Lower leg skin (tissue), 4 donors: ENCODE data around the gene PAXIP1. TPM values are rescaled to one million over a fixed set of nuclear protein-coding genes. Genes with fewer than 3 reads are reported as not detected.

ENCODE experiments used
- DNase-seq, 2 donors: peaks; one replicate each; pipeline ENCODE4 v3.0.0-alpha.2; 2019; ENCODE audit warnings: low spot score in 2 of 2
- H3K4me3 ChIP-seq: fragments of 200-600 bp; sonication (generic); 2 replicates; pipeline ENCODE4 v1.5.1; 2017; ENCODE audit warnings: mild to moderate bottlenecking, low read depth; ENCODE audit not compliant: poor library complexity, severe bottlenecking
- POLR2A ChIP-seq, 2 donors: fragments of 450-650 bp; IDR thresholded peaks; one replicate each; pipeline ENCODE4 v1.6.1; 2016 to 2017; ENCODE audit warnings: antibody characterized with exemption in 2 of 2, mild to moderate bottlenecking in 1 of 2, moderate library complexity in 1 of 2
- WGBS, 2 donors: methylation state at CpG; one replicate each; pipeline ENCODE4 v1.1.5; 2018; 5-methylcytosine and 5-hydroxymethylcytosine counted together
- intact Hi-C: fragments of 100-400 bp; cut with DNase I; formaldehyde crosslinking; loops from one replicate; pipeline ENCODE4 v1.15.0; 2023; ENCODE audit warnings: low total_unique reads
- total RNA-seq, 4 donors: library from RNA; depleted of rRNA; stranded (reverse); fragments of >200 nt; gene quantifications; one replicate each; pipeline ENCODE4 v1.1.0, GENCODE V29; 2016
- TF ChIP-seq, protein P1 (sequence below), 3 donors: fragments of 450-650 bp; IDR thresholded peaks; one replicate each; pipeline ENCODE4 v1.5.1; 2016; ENCODE audit warnings: antibody characterized with exemption in 3 of 3, mild to moderate bottlenecking in 3 of 3, moderate library complexity in 2 of 3

PAXIP1 gene
- total RNA-seq, 4 donors from 2014 or later, result 10.0 to 14.1 (median 11.4) TPM

DNA sequence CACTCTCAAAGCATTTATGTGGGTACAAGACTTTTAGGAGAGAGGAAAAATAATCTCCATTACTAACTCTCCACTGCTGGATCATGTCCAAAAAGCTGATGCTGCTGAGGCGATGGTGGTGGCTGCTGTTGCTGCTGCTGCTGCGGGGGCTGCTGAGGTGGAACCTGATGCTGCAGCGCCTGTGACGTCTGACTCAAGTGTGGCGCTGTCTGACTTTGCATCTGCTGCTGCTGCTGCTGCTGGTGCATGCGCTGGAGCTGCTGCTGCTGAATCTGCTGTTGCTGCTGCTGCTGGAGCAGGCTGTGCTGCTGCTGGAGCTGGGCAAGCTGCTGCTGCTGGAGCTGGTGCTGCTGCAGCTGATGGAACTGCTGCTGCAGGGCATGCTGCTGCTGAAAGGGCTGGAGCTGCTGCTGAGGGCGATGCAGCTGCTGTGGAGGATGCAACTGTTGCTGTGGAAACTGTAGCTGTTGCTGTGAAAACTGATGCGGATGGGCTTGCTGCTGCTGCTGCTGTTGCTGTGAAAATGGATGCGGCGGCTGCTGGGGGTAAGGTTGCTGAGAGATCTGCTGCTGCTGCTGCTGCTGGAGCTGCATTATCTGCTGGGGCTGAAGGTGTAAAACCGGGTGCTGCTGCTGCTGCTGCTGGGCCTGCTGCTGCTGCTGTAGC is 34.5 kb downstream of the PAXIP1 start:
- H3K4me3 ChIP-seq, result no peak overlapping the region
- intact Hi-C loops, result no loop called here
- TF ChIP-seq POLR2A (IDR thresholded peaks at IDR 0.05), result no peak
- TF ChIP-seq, protein P1, sequence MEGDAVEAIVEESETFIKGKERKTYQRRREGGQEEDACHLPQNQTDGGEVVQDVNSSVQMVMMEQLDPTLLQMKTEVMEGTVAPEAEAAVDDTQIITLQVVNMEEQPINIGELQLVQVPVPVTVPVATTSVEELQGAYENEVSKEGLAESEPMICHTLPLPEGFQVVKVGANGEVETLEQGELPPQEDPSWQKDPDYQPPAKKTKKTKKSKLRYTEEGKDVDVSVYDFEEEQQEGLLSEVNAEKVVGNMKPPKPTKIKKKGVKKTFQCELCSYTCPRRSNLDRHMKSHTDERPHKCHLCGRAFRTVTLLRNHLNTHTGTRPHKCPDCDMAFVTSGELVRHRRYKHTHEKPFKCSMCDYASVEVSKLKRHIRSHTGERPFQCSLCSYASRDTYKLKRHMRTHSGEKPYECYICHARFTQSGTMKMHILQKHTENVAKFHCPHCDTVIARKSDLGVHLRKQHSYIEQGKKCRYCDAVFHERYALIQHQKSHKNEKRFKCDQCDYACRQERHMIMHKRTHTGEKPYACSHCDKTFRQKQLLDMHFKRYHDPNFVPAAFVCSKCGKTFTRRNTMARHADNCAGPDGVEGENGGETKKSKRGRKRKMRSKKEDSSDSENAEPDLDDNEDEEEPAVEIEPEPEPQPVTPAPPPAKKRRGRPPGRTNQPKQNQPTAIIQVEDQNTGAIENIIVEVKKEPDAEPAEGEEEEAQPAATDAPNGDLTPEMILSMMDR (IDR thresholded peaks at IDR 0.05), result no peak
- no peak for DNase-seq
- WGBS, 2 donors, result 93 to 94% methylated on average over 10 to 11 of the region's 11 CpGs

DNA sequence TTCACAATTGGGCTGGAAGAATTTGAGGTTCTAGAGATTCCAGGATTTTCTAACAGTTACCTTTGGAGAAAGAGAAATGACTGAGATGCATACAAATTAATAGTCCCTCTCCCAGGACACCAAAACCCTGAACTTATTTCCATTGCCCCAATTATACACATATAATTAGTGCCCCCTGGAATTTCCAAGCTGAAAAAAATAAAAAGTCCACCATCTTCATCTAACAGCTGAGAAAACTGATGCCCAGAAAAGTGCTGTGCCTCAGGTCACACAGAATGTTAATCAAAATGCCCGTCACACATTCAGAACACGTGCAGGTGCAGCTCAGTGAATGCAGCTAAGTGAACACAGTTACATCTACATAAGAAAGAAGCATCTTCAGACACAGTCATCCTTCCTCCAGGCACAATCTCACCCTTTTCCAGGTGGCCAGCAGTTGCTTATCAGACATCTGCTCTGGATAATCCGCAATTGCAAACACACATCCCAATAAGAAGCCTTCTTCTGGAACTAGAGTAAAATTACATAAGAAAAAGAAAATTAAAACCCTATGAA is 35.4 kb downstream of the PAXIP1 start:
- H3K4me3 ChIP-seq, result no peak overlapping the region
- no peak for TF ChIP-seq POLR2A (IDR thresholded peaks at IDR 0.05)
- TF ChIP-seq, protein P1 (IDR thresholded peaks at IDR 0.05), result no peak
- intact Hi-C loops, result no loop called here
- no peak for DNase-seq
- WGBS, 2 donors, result 90 to 93% methylated on average over 3 of the region's 3 CpGs

DNA sequence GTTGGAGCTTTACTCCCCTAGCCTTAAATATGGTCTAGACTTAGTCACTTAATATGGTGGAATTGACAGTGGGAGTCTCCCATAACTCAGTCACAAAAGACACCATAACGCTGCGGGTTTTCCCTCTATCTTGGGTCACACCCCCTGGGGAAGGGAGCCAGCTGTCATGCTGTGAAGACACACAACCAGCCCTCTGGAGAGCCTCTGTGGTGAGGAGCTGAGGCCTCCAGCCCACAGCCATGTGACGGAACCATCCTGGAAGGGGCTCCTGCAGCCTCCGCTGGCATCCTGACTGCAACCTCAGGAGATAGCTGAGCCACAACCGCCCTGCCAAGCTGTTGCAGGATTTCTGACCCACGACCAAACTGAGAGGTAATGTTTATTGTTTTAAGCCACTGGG is 37.9 kb downstream of the PAXIP1 start:
- WGBS, 2 donors, result 88 to 91% methylated on average over 6 of the region's 6 CpGs
- no peak for DNase-seq
- H3K4me3 ChIP-seq, result no peak overlapping the region
- no peak for TF ChIP-seq POLR2A (IDR thresholded peaks at IDR 0.05)
- TF ChIP-seq, protein P1 (IDR thresholded peaks at IDR 0.05), result no peak
- intact Hi-C loops, result no loop called here

DNA sequence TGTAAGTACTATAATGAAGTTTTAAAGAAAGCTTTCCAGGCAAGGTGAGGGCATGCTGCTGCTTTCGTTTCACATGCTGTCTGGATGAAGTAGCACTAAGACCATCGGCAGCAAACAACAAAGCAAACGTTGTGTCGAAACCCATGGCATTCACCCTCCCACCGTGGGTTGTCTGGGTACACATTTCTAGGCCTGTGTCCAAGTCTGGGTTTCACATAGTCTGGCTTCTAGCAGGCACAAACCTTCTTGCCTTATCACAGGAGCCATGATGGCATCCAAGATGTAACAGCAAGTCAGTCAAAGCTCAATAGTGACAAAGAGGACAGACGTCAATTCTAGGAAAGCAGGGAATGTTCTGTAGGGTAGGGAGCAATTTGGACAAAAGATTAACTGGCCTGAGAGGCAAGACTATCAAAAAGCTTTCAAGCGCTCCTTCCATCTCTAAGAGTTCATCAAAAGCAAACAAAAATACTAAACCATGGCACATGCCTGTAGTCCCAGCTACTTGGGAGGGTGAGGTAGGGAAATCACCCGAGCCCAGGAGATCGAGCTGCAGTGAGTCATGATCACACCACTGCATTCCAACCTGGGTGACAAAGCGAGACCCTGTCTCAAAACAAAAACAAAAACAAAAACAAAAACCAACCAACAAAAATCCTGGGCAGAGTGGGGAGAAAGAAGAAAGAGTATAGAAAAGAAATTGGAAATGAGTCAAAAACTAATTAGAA is 42.7 kb downstream of the PAXIP1 start:
- no peak for DNase-seq
- TF ChIP-seq POLR2A (IDR thresholded peaks at IDR 0.05), result no peak
- TF ChIP-seq, protein P1 (IDR thresholded peaks at IDR 0.05), result no peak
- no peak overlapping the region for H3K4me3 ChIP-seq
- 82 to 84% methylated on average over 10 of the region's 10 CpGs for WGBS, 2 donors
- intact Hi-C loops, result no loop called here

DNA sequence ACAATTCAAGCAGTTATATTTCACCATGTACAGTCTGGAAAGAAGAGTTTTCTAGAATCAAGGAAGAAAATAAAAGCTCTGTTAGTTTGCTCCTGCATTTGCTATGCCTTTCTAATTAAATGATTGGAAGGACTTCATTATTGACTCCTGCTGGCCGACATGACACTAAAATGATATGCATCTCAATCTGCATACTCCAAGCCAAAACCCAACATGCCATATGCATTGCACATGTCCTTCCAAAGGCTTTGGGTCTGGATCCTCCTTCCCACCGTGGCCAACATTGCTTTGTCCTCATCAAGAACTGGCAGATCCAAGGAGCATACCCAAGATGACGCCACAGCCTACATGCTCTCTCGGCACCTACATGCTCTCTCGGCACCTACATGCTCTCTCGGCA is 46.5 kb downstream of the PAXIP1 start:
- DNase-seq, result no peak
- H3K4me3 ChIP-seq, result no peak overlapping the region
- 80 to 89% methylated on average over 6 of the region's 6 CpGs for WGBS, 2 donors
- intact Hi-C loops, result no loop called here
- no peak for TF ChIP-seq POLR2A (IDR thresholded peaks at IDR 0.05)
- TF ChIP-seq, protein P1 (IDR thresholded peaks at IDR 0.05), result no peak
